ENCODE results near the gene HOXB13.

HOXB13 gene

GRCh38 chr17:48751172-48751571 lies 22.6 kb upstream of the HOXB13 start:
- no peaks in the 10 kb centered on the region for H3K36me3 ChIP-seq
- TF ChIP-seq, protein P1, sequence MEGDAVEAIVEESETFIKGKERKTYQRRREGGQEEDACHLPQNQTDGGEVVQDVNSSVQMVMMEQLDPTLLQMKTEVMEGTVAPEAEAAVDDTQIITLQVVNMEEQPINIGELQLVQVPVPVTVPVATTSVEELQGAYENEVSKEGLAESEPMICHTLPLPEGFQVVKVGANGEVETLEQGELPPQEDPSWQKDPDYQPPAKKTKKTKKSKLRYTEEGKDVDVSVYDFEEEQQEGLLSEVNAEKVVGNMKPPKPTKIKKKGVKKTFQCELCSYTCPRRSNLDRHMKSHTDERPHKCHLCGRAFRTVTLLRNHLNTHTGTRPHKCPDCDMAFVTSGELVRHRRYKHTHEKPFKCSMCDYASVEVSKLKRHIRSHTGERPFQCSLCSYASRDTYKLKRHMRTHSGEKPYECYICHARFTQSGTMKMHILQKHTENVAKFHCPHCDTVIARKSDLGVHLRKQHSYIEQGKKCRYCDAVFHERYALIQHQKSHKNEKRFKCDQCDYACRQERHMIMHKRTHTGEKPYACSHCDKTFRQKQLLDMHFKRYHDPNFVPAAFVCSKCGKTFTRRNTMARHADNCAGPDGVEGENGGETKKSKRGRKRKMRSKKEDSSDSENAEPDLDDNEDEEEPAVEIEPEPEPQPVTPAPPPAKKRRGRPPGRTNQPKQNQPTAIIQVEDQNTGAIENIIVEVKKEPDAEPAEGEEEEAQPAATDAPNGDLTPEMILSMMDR (IDR thresholded peaks at IDR 0.05), result no peak
- H3K4me1 ChIP-seq (ENCODE audit: control insufficient read depth in 1 of 2, insufficient read depth in 1 of 2, low read depth in 1 of 2, low read length in 1 of 2), result no peaks in the 10 kb centered on the region

GRCh38 chr17:48749621-48750553 lies 21.3 kb upstream of the HOXB13 start:
- Histone ChIP-seq H3K4me3 (ENCODE audit: low read depth in 1 of 2, low read length in 1 of 2) (no peak overlapping the region), H3K4me1 (ENCODE audit: control insufficient read depth in 1 of 2, insufficient read depth in 1 of 2, low read depth in 1 of 2, low read length in 1 of 2) (no peaks in the 10 kb centered on the region), H3K36me3 (no peaks in the 10 kb centered on the region), H3K27me3 (peaks cover 100% of the 10 kb centered on the region), H3K27ac (no peak overlapping the region), H3K9me3 (no peaks in the 10 kb centered on the region)
- TF ChIP-seq, protein P1 (IDR thresholded peaks at IDR 0.05), result no peak

More at GRCh38 chr17:48751172-48751571, 22.6 kb upstream of the HOXB13 start:
- Histone ChIP-seq H3K27ac (no peak overlapping the region), H3K27me3 (peaks cover 100% of the 10 kb centered on the region), H3K4me3 (ENCODE audit: low read depth in 1 of 2, low read length in 1 of 2) (no peak overlapping the region), H3K9me3 (no peaks in the 10 kb centered on the region)

DNA sequence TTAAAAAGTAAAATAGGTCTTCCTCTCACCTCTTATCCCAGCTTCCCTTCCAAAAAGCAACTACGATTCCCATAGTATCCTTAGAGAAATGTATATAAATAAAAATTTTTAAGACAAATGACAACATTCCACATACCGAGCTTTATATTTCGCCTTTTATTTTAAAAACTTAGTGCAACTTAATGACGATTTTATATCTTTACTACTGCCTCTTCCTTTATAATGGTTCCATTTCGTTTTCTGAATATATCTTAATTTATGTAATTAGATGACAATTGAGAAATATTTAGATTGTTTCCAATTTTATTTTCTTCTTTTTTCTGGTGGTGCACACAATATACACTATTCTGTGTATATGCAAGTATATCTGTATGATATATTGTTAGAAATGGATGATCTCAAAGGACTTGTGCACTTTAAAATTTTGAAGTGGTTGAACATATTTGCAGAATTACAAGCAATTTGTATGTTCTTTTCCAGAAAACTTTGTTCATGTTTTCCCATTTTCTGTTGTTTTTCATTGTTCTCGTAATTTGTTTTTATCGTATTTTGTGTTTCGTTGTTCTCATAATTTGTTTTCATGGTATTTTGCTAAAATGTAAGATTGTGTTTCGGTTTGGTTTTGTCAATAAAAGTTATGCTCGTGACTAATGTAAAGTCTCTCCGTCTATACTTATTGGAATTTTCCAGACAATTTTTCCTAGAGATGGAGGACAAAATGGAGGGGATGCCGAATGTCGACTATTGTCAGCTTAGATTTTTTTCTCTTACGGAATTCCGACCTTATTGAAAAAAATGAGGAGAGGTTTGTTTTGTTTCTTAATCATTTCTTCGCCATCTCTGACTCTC lies 20.4 kb upstream of the HOXB13 start:
- H3K4me3 ChIP-seq (ENCODE audit: low read depth in 1 of 2, low read length in 1 of 2), result no peak overlapping the region
- peaks cover 100% of the 10 kb centered on the region for H3K27me3 ChIP-seq
- no peaks in the 10 kb centered on the region for H3K4me1 ChIP-seq (ENCODE audit: control insufficient read depth in 1 of 2, insufficient read depth in 1 of 2, low read depth in 1 of 2, low read length in 1 of 2)
- TF ChIP-seq, protein P1 (IDR thresholded peaks at IDR 0.05), result no peak
- no peaks in the 10 kb centered on the region for H3K9me3 ChIP-seq
- no peak overlapping the region for H3K27ac ChIP-seq
- H3K36me3 ChIP-seq, result no peaks in the 10 kb centered on the region

GRCh38 chr17:48747445-48748363 lies 19.2 kb upstream of the HOXB13 start:
- no peaks in the 10 kb centered on the region for H3K36me3 ChIP-seq
- no peaks in the 10 kb centered on the region for H3K9me3 ChIP-seq
- peaks cover 100% of the 10 kb centered on the region for H3K27me3 ChIP-seq
- TF ChIP-seq, protein P1 (IDR thresholded peaks at IDR 0.05), result no peak
- no peak overlapping the region for H3K27ac ChIP-seq
- H3K4me3 ChIP-seq (ENCODE audit: low read depth in 1 of 2, low read length in 1 of 2), result no peak overlapping the region
- H3K4me1 ChIP-seq (ENCODE audit: control insufficient read depth in 1 of 2, insufficient read depth in 1 of 2, low read depth in 1 of 2, low read length in 1 of 2), result no peaks in the 10 kb centered on the region

DNA sequence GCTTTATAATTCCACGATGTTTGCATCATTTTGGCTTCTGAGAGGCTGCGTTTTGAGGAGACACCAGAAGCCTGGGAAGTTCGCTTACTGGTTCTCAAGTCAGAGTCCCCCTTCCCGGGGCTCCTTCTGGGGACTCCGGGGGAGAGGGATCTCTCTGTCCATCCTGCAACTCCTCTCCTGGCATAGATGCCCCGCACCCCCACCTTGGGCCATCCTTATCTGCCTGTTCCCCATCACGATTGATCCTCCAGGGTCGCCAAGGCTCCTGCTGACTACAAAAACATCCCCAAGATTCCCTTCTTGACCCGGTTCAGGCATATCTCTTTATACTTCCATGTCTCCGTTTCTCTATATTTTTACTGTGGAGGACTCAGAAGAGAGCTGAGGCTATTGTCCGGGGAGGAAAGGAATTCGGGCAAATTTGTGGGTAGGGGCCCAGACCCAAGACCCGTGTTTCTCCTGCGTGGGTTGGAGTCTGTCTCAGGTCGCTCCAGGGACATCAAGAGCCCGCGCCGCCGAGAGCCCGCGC lies 18.4 kb upstream of the HOXB13 start:
- TF ChIP-seq, protein P1 (IDR thresholded peaks at IDR 0.05), result no peak
- Histone ChIP-seq H3K27me3 (peaks cover 100% of the 10 kb centered on the region), H3K9me3 (no peaks in the 10 kb centered on the region), H3K4me3 (ENCODE audit: low read depth in 1 of 2, low read length in 1 of 2) (no peak overlapping the region), H3K36me3 (no peaks in the 10 kb centered on the region), H3K4me1 (ENCODE audit: control insufficient read depth in 1 of 2, insufficient read depth in 1 of 2, low read depth in 1 of 2, low read length in 1 of 2) (no peaks in the 10 kb centered on the region), H3K27ac (no peak overlapping the region)

Data from neutrophil (primary cell).